DND-41 (cell line): ENCODE measurements around the gene CNOT1.

Experiments used
- CTCF ChIP-seq: IDR thresholded peaks from 2 replicates; pipeline ENCODE4 v1.5.1; 2012; ENCODE audit warnings: borderline replicate concordance, low read length, moderate library complexity, mild to moderate bottlenecking; ENCODE audit not compliant: poor library complexity, severe bottlenecking; ENCODE audit errors: extremely low read depth
- EZH2 ChIP-seq: IDR thresholded peaks from 3 replicates; pipeline ENCODE4 v1.6.1; 2012; ENCODE audit warnings: borderline replicate concordance, low read depth, mild to moderate bottlenecking, moderate library complexity, low read length, inconsistent platforms; ENCODE audit not compliant: severe bottlenecking

DNA sequence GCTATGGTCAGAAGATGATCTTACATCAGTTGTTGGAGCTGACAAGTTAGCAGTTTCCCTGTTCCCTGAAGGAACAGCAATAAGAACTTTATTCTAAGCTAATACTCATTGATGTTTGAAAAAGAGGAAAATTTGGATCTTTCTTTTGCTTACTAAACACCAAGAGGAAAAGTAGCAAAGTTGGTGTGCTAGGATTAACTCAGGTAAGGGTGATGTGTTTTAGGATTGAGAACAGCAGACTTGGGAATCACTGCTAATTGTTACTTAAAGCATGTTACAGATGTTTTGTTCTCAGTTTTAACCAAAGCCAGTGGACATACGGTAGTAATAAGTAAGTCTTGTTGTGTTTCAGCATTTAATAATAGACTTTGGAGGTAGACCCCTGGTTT, 110.7 kb downstream of the CNOT1 start:
- TF ChIP-seq CTCF = no peak
- no peak for TF ChIP-seq EZH2
